Measurements from ENCODE around the gene NR5A1.

NR5A1 gene

GRCh38 chr9:124531115-124531514 is 23.9 kb upstream of the NR5A1 start:
- Histone ChIP-seq H3K4ac (ENCODE audit: low read depth in 1 of 2, low read length in 2 of 2) (no peak overlapping the region), H3K23ac (ENCODE audit: low read length in 2 of 2) (no peak overlapping the region), H2BK120ac (ENCODE audit: low read depth, low read length) (no peak overlapping the region), H3K9ac (ENCODE audit: low read length) (no peak overlapping the region), H3K79me1 (replicated peaks; ENCODE audit: low read length, poor library complexity, severe bottlenecking) (no peaks in the 10 kb centered on the region), H2BK12ac (ENCODE audit: low read length in 2 of 2) (no peak overlapping the region), H3K27ac (ENCODE audit: low read length, poor library complexity, severe bottlenecking) (no peak overlapping the region), H2AK5ac (ENCODE audit: low read length, severe bottlenecking) (no peak overlapping the region), H2BK5ac (ENCODE audit: low read depth, low read length, poor library complexity, severe bottlenecking) (no peak overlapping the region), H2BK15ac (ENCODE audit: low read depth, poor library complexity, severe bottlenecking) (no peak overlapping the region), H3K4me3 (ENCODE audit: insufficient read depth in 1 of 2, low read depth in 1 of 2, low read length in 2 of 2) (no peak overlapping the region), H3K36me3 (ENCODE audit: control insufficient read depth in 1 of 2, insufficient read depth in 2 of 2, low read depth in 1 of 2, low read length in 2 of 2) (no peaks in the 10 kb centered on the region), H2AFZ (ENCODE audit: low read depth, low read length) (no peak overlapping the region), H4K91ac (ENCODE audit: low read length) (no peak overlapping the region), H3K14ac (ENCODE audit: low read length in 2 of 2) (no peak overlapping the region), H3K18ac (ENCODE audit: low read depth in 1 of 2, low read length in 2 of 2) (no peak overlapping the region), H3K4me2 (ENCODE audit: low read length, poor library complexity, severe bottlenecking) (no peak overlapping the region), H3K4me1 (ENCODE audit: control insufficient read depth, insufficient read depth, low read depth, low read length) (peaks cover 2% of the 10 kb centered on the region), H3K27me3 (ENCODE audit: control insufficient read depth in 1 of 2, insufficient read depth in 1 of 2, low read length in 2 of 2) (no peaks in the 10 kb centered on the region), H3K9me3 (ENCODE audit: control insufficient read depth, low read length) (no peaks in the 10 kb centered on the region), H4K8ac (ENCODE audit: low read length) (no peak overlapping the region)
- WGBS = 99% methylated on average over 2 of the region's 2 CpGs
- no peak for DNase-seq

DNA sequence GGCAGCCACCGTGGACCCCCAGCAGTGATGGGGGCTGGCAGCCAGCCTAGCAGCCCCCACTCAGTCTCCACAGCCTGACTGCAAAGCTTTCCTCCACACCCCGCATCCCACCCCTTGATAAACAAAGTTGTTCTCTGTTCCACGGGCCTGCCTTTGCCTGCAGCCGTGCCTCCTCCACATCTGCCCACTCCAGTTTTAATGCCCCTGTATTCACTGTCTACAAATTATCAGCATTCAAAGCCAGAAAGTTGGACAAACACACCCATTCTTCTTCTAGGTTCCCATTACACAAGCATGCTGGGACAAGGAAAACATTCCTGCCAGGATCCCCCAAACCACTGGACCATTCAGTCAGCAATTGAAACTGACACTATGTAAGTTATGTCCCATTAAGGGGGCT is 23.0 kb upstream of the NR5A1 start:
- Histone ChIP-seq H3K4me3 (ENCODE audit: insufficient read depth in 1 of 2, low read depth in 1 of 2, low read length in 2 of 2) (no peak overlapping the region), H3K18ac (ENCODE audit: low read depth in 1 of 2, low read length in 2 of 2) (no peak overlapping the region), H2BK15ac (ENCODE audit: low read depth, poor library complexity, severe bottlenecking) (no peak overlapping the region), H2BK5ac (ENCODE audit: low read depth, low read length, poor library complexity, severe bottlenecking) (no peak overlapping the region), H3K27me3 (ENCODE audit: control insufficient read depth in 1 of 2, insufficient read depth in 1 of 2, low read length in 2 of 2) (no peaks in the 10 kb centered on the region), H4K91ac (ENCODE audit: low read length) (no peak overlapping the region), H2BK12ac (ENCODE audit: low read length in 2 of 2) (no peak overlapping the region), H3K9me3 (ENCODE audit: control insufficient read depth, low read length) (no peaks in the 10 kb centered on the region), H3K4me1 (ENCODE audit: control insufficient read depth, insufficient read depth, low read depth, low read length) (peaks cover 2% of the 10 kb centered on the region), H3K4me2 (ENCODE audit: low read length, poor library complexity, severe bottlenecking) (no peak overlapping the region), H3K9ac (ENCODE audit: low read length) (no peak overlapping the region), H3K36me3 (ENCODE audit: control insufficient read depth in 1 of 2, insufficient read depth in 2 of 2, low read depth in 1 of 2, low read length in 2 of 2) (no peaks in the 10 kb centered on the region), H3K4ac (ENCODE audit: low read depth in 1 of 2, low read length in 2 of 2) (no peak overlapping the region), H2AK5ac (ENCODE audit: low read length, severe bottlenecking) (no peak overlapping the region), H2BK120ac (ENCODE audit: low read depth, low read length) (no peak overlapping the region), H3K23ac (ENCODE audit: low read length in 2 of 2) (no peak overlapping the region), H3K27ac (ENCODE audit: low read length, poor library complexity, severe bottlenecking) (no peak overlapping the region), H3K14ac (ENCODE audit: low read length in 2 of 2) (no peak overlapping the region), H4K8ac (ENCODE audit: low read length) (no peak overlapping the region), H3K79me1 (replicated peaks; ENCODE audit: low read length, poor library complexity, severe bottlenecking) (no peaks in the 10 kb centered on the region), H2AFZ (ENCODE audit: low read depth, low read length) (no peak overlapping the region)
- DNase-seq = no peak
- WGBS = 96% methylated on average over 4 of the region's 4 CpGs

GRCh38 chr9:124527781-124528180 is 20.6 kb upstream of the NR5A1 start:
- peak overlapping the region; percentile 20 for H3K9ac ChIP-seq (ENCODE audit: low read length)
- no peak overlapping the region for H3K14ac ChIP-seq (ENCODE audit: low read length in 2 of 2)
- H3K23ac ChIP-seq (ENCODE audit: low read length in 2 of 2) = no peak overlapping the region
- H3K4ac ChIP-seq (ENCODE audit: low read depth in 1 of 2, low read length in 2 of 2) = peak overlapping the region in 1 of 2 experiments; percentile 46
- no peaks in the 10 kb centered on the region for H3K9me3 ChIP-seq (ENCODE audit: control insufficient read depth, low read length)
- no peak overlapping the region for H4K91ac ChIP-seq (ENCODE audit: low read length)
- H2BK12ac ChIP-seq (ENCODE audit: low read length in 2 of 2) = no peak overlapping the region
- H3K79me1 ChIP-seq (replicated peaks; ENCODE audit: low read length, poor library complexity, severe bottlenecking) = no peaks in the 10 kb centered on the region
- no peak overlapping the region for H2BK120ac ChIP-seq (ENCODE audit: low read depth, low read length)
- 42% methylated on average over 3 of the region's 3 CpGs for WGBS
- H3K4me3 ChIP-seq (ENCODE audit: insufficient read depth in 1 of 2, low read depth in 1 of 2, low read length in 2 of 2) = no peak overlapping the region
- peak overlapping the region; percentile 32 for H4K8ac ChIP-seq (ENCODE audit: low read length)
- H3K4me2 ChIP-seq (ENCODE audit: low read length, poor library complexity, severe bottlenecking) = no peak overlapping the region
- H2BK15ac ChIP-seq (ENCODE audit: low read depth, poor library complexity, severe bottlenecking) = no peak overlapping the region
- no peak overlapping the region for H2BK5ac ChIP-seq (ENCODE audit: low read depth, low read length, poor library complexity, severe bottlenecking)
- H2AK5ac ChIP-seq (ENCODE audit: low read length, severe bottlenecking) = no peak overlapping the region
- H3K18ac ChIP-seq (ENCODE audit: low read depth in 1 of 2, low read length in 2 of 2) = no peak overlapping the region
- H3K4me1 ChIP-seq (ENCODE audit: control insufficient read depth, insufficient read depth, low read depth, low read length) = peaks cover 2% of the 10 kb centered on the region
- H2AFZ ChIP-seq (ENCODE audit: low read depth, low read length) = no peak overlapping the region
- no peaks in the 10 kb centered on the region for H3K36me3 ChIP-seq (ENCODE audit: control insufficient read depth in 1 of 2, insufficient read depth in 2 of 2, low read depth in 1 of 2, low read length in 2 of 2)
- H3K27me3 ChIP-seq (ENCODE audit: control insufficient read depth in 1 of 2, insufficient read depth in 1 of 2, low read length in 2 of 2) = no peaks in the 10 kb centered on the region
- peak; percentile 60 for DNase-seq
- H3K27ac ChIP-seq (ENCODE audit: low read length, poor library complexity, severe bottlenecking) = no peak overlapping the region

DNA sequence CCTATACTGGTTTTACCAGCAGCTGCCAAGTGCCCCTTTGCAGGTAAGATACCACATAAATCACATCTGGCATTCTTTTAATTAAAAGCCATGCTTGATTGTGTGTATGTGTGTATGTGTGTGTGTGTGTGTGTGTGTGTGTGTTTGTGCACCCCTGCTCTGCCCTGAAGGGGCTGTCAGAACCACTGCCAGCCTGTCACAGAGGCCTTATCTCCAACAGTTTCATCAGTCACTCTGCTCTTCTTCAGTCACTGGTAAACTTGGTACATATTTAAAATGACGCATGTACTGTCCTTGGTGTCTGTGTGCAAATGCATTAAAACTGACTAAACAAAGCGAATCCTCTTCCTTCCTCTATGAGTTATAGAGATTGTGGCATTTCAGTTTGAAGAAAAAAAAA is 19.0 kb upstream of the NR5A1 start:
- Histone ChIP-seq H4K8ac (ENCODE audit: low read length) (no peak overlapping the region), H3K9me3 (ENCODE audit: control insufficient read depth, low read length) (no peaks in the 10 kb centered on the region), H4K91ac (ENCODE audit: low read length) (no peak overlapping the region), H3K27me3 (ENCODE audit: control insufficient read depth in 1 of 2, insufficient read depth in 1 of 2, low read length in 2 of 2) (peaks cover 0 to 3% of the 10 kb centered on the region in 2 experiments), H2AK5ac (ENCODE audit: low read length, severe bottlenecking) (no peak overlapping the region), H3K27ac (ENCODE audit: low read length, poor library complexity, severe bottlenecking) (no peak overlapping the region), H2BK15ac (ENCODE audit: low read depth, poor library complexity, severe bottlenecking) (no peak overlapping the region), H2BK5ac (ENCODE audit: low read depth, low read length, poor library complexity, severe bottlenecking) (no peak overlapping the region), H2BK120ac (ENCODE audit: low read depth, low read length) (no peak overlapping the region), H3K4ac (ENCODE audit: low read depth in 1 of 2, low read length in 2 of 2) (no peak overlapping the region), H3K18ac (ENCODE audit: low read depth in 1 of 2, low read length in 2 of 2) (no peak overlapping the region), H3K4me3 (ENCODE audit: insufficient read depth in 1 of 2, low read depth in 1 of 2, low read length in 2 of 2) (no peak overlapping the region), H3K9ac (ENCODE audit: low read length) (no peak overlapping the region), H3K23ac (ENCODE audit: low read length in 2 of 2) (no peak overlapping the region), H2AFZ (ENCODE audit: low read depth, low read length) (no peak overlapping the region), H3K4me1 (ENCODE audit: control insufficient read depth, insufficient read depth, low read depth, low read length) (peaks cover 2% of the 10 kb centered on the region), H3K79me1 (replicated peaks; ENCODE audit: low read length, poor library complexity, severe bottlenecking) (no peaks in the 10 kb centered on the region), H2BK12ac (ENCODE audit: low read length in 2 of 2) (no peak overlapping the region), H3K36me3 (ENCODE audit: control insufficient read depth in 1 of 2, insufficient read depth in 2 of 2, low read depth in 1 of 2, low read length in 2 of 2) (no peaks in the 10 kb centered on the region), H3K4me2 (ENCODE audit: low read length, poor library complexity, severe bottlenecking) (no peak overlapping the region), H3K14ac (ENCODE audit: low read length in 2 of 2) (no peak overlapping the region)
- DNase-seq = no peak
- WGBS = no CpG with 5 or more reads among the region's 2 CpGs

All from mesenchymal stem cell (in vitro differentiated cells and primary cell).